Measurements from ENCODE around the gene GOLGA6C.
"Not testable (repeated sequence)": the region's sequence is repeated elsewhere in the genome, so short reads cannot be mapped to it uniquely, and the experiment has no call there.

GOLGA6C gene, protein sequence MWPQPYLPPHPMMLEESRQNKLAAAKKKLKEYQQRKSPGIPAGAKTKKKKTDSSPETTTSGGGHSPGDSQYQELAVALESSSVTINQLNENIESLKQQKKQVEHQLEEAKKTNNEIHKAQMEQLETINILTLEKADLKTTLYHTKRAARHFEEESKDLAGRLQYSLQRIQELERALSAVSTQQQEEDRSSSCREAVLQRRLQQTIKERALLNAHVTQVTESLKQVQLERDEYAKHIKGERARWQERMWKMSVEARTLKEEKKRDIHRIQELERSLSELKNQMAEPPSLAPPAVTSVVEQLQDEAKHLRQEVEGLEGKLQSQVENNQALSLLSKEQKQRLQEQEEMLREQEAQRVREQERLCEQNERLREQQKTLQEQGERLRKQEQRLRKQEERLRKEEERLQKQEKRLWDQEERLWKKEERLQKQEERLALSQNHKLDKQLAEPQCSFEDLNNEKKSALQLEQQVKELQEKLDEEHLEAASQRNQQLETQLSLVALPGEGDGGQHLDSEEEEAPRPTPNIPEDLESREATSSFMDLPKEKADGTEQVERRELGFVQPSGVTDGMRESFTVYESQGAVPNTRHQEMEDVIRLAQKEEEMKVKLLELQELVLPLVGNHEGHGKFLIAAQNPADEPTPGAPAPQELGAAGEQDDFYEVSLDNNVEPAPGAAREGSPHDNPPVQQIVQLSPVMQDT

GRCh38 chr15:75258034-75258433, at the start of gene GOLGA6C:
GOLGA6C (plus strand) TSS chr15:75258334; CDS start chr15:75258599, 265 bp downstream.
- CTCF ChIA-PET; DNase-seq (ENCODE audit: extremely low spot score); POLR2A ChIA-PET: not testable (repeated sequence)

- POLR2A ChIA-PET, result interaction anchor here (1.4 to 2.6 kb wide), 2 partner anchors 11 to 185 kb away, joined by 4 to 8 read pairs; partner anchors contain the start of gene PPCDC
- TF ChIP-seq HDGF (IDR thresholded peaks at IDR 0.05; ENCODE audit: borderline replicate concordance) (no peak), TARDBP (IDR thresholded peaks at IDR 0.05) (no peak), CTBP1 (IDR thresholded peaks at IDR 0.05; ENCODE audit: borderline replicate concordance) (no peak), ZNF384 (IDR thresholded peaks at IDR 0.05) (no peak), FOXA1 (IDR thresholded peaks at IDR 0.05) (no peak), SP1 (IDR thresholded peaks at IDR 0.05) (no peak), L3MBTL2 (conservative IDR thresholded peaks at IDR 0.05) (no peak), SUZ12 (IDR thresholded peaks at IDR 0.05) (no peak), BHLHE40 (IDR thresholded peaks at IDR 0.05; ENCODE audit: borderline replicate concordance) (no peak), FOXK2 (IDR thresholded peaks at IDR 0.05) (no peak), ELF4 (IDR thresholded peaks at IDR 0.05) (no peak), PKNOX1 (IDR thresholded peaks at IDR 0.05) (no peak), FOXM1 (IDR thresholded peaks at IDR 0.05; ENCODE audit: borderline replicate concordance) (no peak), ARNT (IDR thresholded peaks at IDR 0.05) (no peak), LEF1 (IDR thresholded peaks at IDR 0.05; ENCODE audit: borderline replicate concordance) (no peak), NFRKB (IDR thresholded peaks at IDR 0.05) (no peak)
Observed at GRCh38 chr15:75208501-75209288, 49.4 kb upstream of the GOLGA6C start.

DNA sequence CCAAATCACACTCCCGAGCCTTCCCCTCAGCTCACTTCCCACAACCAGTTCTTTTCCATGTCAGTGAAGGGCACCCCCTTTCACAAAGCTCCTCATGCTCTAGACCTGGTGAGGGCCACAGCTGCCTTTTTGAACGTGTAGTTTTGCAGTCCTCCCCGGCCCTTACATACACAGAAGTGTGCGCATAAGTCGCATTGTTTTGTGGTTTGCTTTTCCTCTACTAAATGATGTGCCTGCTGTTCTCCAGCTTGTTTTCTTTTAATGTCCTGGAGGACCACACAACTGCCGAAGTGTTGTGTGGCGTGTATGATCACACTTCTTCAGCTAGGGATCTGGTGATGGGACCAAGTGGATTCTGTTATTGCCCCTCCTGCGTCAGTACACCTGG, 48.9 kb upstream of the GOLGA6C start:
- CTCF ChIA-PET, result no interaction called here
- POLR2A ChIA-PET, result interaction anchor here (0.7 to 2.6 kb wide), 3 partner anchors 10 to 186 kb away, joined by 3 to 8 read pairs (median 4); partner anchors contain the start of gene PPCDC
- no peak for TF ChIP-seq LEF1 (IDR thresholded peaks at IDR 0.05; ENCODE audit: borderline replicate concordance)
- TF ChIP-seq NFRKB (IDR thresholded peaks at IDR 0.05), result no peak
- TF ChIP-seq ZNF384 (IDR thresholded peaks at IDR 0.05), result no peak
- no peak for TF ChIP-seq ARNT (IDR thresholded peaks at IDR 0.05)
- TF ChIP-seq TARDBP (IDR thresholded peaks at IDR 0.05), result no peak
- TF ChIP-seq L3MBTL2 (conservative IDR thresholded peaks at IDR 0.05), result no peak
- no peak for TF ChIP-seq ELF4 (IDR thresholded peaks at IDR 0.05)
- no peak for TF ChIP-seq CTBP1 (IDR thresholded peaks at IDR 0.05; ENCODE audit: borderline replicate concordance)
- TF ChIP-seq BHLHE40 (IDR thresholded peaks at IDR 0.05; ENCODE audit: borderline replicate concordance), result no peak
- no peak for DNase-seq (ENCODE audit: extremely low spot score)

More at GRCh38 chr15:75208501-75209288, 49.4 kb upstream of the GOLGA6C start:
- DNase-seq (ENCODE audit: extremely low spot score), result no peak
- CTCF ChIA-PET, result no interaction called here

- TF ChIP-seq ELF4 (IDR thresholded peaks at IDR 0.05) (no peak), ARNT (IDR thresholded peaks at IDR 0.05) (no peak), SUZ12 (IDR thresholded peaks at IDR 0.05) (no peak), FOXK2 (IDR thresholded peaks at IDR 0.05) (no peak), PKNOX1 (IDR thresholded peaks at IDR 0.05) (no peak), FOXM1 (IDR thresholded peaks at IDR 0.05; ENCODE audit: borderline replicate concordance) (no peak), CTBP1 (IDR thresholded peaks at IDR 0.05; ENCODE audit: borderline replicate concordance) (no peak)
- POLR2A ChIA-PET, result interaction anchor here (1.4 kb wide), 1 partner anchor 13 kb away, joined by 3 read pairs; no protein-coding TSS in a partner anchor
- CTCF ChIA-PET, result no interaction called here
- DNase-seq (ENCODE audit: extremely low spot score), result no peak
Observed at GRCh38 chr15:75210811-75211230, 47.3 kb upstream of the GOLGA6C start.

DNA sequence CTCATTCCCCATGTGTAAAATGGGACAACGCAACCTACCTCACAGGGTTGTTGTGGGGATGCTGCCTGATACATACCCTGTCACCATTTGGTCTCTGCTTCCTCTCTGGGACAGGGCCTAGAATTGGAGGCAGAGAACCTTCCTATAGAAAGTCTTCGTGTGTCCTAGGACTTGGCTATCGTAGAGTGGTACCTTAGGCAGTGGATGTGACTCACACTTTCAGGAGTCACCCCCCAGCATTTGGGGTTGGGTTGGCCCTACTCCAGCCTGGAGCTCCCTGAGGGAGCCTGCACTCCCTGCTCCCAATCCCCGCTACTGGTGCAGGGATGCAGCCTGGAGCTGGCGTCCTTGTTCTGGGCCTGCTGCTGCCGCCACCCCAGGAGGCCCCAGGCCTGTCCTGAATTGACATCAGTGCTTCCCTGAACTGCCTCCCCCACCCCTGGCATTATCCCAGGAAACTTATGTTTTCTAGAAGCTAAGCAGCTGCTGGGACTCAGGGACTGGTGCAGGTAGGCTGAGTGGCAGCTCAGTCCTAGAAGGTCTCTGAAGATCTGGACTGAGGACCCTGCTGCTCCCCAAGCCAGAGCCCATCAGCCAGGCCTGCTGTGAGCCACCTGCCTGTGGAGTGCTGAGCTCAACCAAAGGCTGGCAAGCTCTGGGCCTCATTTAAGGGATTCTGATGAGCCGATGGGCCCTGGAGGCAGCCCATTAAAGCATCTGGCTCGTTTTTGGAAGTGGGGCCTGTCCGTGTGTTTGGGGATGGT, 46.5 kb upstream of the GOLGA6C start:
- DNase-seq (ENCODE audit: extremely low spot score), result no peak
- ChIA-PET POLR2A (interaction anchor here (1.4 kb wide), 1 partner anchor 12 kb away, joined by 3 read pairs; no protein-coding TSS in a partner anchor), CTCF (no interaction called here)

DNA sequence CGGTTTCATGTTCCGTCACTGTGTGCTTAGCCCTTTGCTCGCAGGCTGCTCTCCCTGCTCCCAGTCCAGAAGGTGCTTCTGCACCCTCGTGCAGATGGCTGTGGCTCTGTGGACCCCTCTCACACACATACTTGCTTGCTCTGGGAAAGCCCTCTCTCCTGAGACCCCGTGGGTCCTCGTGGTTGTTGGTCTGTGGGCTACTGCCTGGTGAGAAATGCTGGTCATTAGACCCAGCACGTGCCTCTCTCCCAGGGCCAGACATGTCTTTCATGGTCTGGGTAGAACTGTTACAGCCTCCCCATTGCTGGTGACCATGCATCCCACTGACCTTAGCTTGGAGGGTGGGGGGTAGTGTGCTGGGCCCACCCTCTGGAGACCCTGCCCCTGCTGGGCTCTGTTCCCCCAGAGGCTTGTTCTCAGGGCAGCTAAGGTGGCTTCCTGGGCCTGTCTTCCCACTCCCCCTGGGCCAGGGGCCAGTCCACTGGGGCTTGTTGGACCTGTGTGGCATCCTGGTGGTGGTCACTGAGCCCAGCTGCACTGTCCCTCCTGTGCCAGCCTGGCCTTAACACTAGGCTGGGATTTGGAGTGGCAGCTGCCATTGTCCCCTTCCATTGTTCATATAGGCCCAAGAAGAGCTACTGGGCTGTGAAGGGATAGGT, 45.8 kb upstream of the GOLGA6C start:
- ChIA-PET POLR2A (interaction anchor here (1.4 kb wide), 1 partner anchor 12 kb away, joined by 3 read pairs; no protein-coding TSS in a partner anchor), CTCF (no interaction called here)
- TF ChIP-seq ZNF384 (IDR thresholded peaks at IDR 0.05) (no peak), PKNOX1 (IDR thresholded peaks at IDR 0.05) (no peak), LEF1 (IDR thresholded peaks at IDR 0.05; ENCODE audit: borderline replicate concordance) (no peak), FOXK2 (IDR thresholded peaks at IDR 0.05) (no peak), ELF4 (IDR thresholded peaks at IDR 0.05) (no peak), ARNT (IDR thresholded peaks at IDR 0.05) (no peak)
- DNase-seq (ENCODE audit: extremely low spot score), result no peak

More for the DNA sequence above, 46.5 kb upstream of the GOLGA6C start:
- no peak for TF ChIP-seq HDGF (IDR thresholded peaks at IDR 0.05; ENCODE audit: borderline replicate concordance)
